ENCODE results near the gene NEURL3.

Gene NEURL3

DNA sequence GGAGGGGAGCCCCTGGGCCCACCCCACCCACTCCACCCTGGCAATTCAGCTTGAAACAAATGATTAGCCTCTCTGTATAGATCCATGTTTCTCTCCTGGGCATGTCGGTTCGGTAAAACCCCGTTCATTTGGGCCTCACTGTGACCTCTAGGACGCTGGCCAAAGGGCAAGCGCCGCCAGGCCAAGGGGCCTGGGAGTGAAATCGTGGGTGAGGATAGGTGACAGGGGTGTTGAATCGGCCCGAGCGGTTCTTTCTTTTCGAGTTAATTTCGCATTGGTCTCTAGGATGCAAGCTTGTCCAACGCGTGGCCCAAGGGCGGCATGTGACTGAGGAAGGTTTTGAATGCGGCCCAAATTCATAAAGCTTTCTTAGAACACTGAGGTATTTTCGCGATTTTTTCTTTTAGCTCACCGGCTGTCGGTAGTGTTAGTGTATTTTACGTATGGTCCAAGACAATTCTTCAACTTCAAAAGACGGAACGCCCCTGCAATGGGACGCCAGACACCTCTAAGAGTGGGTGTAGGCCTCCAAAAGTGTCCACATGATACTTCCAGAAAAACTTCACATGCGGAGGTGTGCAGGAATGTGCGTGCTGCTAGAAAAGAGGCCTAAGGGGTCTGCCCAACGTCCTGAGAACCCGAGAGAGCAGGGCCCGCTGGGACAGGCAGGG lies 21.6 kb upstream of the NEURL3 start:
- Histone ChIP-seq H3K36me3 (no peaks in the 10 kb centered on the region), H3K27ac (peak overlapping the region; percentile 6), H3K4me1 (ENCODE audit: control insufficient read depth in 1 of 2, insufficient read depth in 1 of 2, low read depth in 1 of 2, low read length in 1 of 2) (peaks cover 29% of the 10 kb centered on the region in 2 experiments), H3K9me3 (no peaks in the 10 kb centered on the region), H3K4me3 (ENCODE audit: low read depth in 1 of 2, low read length in 1 of 2) (peak overlapping the region; percentile 56 to 67), H3K27me3 (peaks cover 54% of the 10 kb centered on the region)
- TF ChIP-seq, protein P1, sequence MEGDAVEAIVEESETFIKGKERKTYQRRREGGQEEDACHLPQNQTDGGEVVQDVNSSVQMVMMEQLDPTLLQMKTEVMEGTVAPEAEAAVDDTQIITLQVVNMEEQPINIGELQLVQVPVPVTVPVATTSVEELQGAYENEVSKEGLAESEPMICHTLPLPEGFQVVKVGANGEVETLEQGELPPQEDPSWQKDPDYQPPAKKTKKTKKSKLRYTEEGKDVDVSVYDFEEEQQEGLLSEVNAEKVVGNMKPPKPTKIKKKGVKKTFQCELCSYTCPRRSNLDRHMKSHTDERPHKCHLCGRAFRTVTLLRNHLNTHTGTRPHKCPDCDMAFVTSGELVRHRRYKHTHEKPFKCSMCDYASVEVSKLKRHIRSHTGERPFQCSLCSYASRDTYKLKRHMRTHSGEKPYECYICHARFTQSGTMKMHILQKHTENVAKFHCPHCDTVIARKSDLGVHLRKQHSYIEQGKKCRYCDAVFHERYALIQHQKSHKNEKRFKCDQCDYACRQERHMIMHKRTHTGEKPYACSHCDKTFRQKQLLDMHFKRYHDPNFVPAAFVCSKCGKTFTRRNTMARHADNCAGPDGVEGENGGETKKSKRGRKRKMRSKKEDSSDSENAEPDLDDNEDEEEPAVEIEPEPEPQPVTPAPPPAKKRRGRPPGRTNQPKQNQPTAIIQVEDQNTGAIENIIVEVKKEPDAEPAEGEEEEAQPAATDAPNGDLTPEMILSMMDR (IDR thresholded peaks at IDR 0.05) = no peak

DNA sequence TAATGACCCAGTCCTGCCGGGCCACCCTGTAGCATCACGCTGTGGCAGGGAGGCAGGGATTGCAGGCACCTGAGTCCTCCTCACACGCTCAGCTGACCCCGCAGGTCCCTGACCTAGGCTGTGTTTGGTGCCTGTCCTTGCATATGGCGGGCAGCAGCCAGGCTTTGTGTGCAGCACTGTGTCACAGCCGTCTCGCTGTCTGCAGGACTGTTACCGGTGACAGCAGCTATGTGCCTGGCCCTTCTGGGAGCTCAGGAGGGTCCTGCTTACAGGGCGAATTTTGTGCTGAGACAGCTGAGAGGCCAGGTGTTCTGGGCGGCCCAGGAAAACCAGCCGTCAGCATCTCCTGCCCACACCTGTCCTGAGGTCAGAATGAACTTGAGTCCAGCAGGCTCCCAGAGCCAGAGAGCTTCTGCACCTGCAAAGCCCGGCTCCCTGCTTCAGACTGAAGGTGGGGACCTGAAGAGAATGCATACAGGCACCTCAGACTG lies 21.0 kb upstream of the NEURL3 start:
- H3K4me1 ChIP-seq (ENCODE audit: control insufficient read depth in 1 of 2, insufficient read depth in 1 of 2, low read depth in 1 of 2, low read length in 1 of 2) = peaks cover 24 to 25% of the 10 kb centered on the region in 2 experiments
- no peaks in the 10 kb centered on the region for H3K9me3 ChIP-seq
- peaks cover 48% of the 10 kb centered on the region for H3K27me3 ChIP-seq
- H3K27ac ChIP-seq = no peak overlapping the region
- H3K36me3 ChIP-seq = no peaks in the 10 kb centered on the region
- TF ChIP-seq, protein P1 (IDR thresholded peaks at IDR 0.05) = no peak
- H3K4me3 ChIP-seq (ENCODE audit: low read depth in 1 of 2, low read length in 1 of 2) = no peak overlapping the region

DNA sequence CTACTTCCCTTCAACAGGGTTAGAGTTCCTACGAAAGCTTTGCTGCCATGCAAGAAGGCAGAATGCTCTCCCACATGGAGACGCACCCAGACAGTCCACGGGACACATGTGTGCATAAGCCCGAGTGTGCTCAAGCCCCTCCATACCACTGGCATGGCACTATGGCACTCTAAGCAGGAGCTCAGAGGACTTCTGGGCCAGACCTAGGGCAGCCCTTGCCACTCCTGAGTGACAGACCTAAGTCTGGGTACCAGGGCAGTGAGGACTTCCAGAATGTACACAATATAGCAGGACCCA lies 20.0 kb upstream of the NEURL3 start:
- TF ChIP-seq, protein P1 (IDR thresholded peaks at IDR 0.05) = no peak
- Histone ChIP-seq H3K27ac (no peak overlapping the region), H3K36me3 (no peaks in the 10 kb centered on the region), H3K4me1 (ENCODE audit: control insufficient read depth in 1 of 2, insufficient read depth in 1 of 2, low read depth in 1 of 2, low read length in 1 of 2) (peaks cover 24 to 25% of the 10 kb centered on the region in 2 experiments), H3K4me3 (ENCODE audit: low read depth in 1 of 2, low read length in 1 of 2) (no peak overlapping the region), H3K9me3 (no peaks in the 10 kb centered on the region), H3K27me3 (peaks cover 40% of the 10 kb centered on the region)

DNA sequence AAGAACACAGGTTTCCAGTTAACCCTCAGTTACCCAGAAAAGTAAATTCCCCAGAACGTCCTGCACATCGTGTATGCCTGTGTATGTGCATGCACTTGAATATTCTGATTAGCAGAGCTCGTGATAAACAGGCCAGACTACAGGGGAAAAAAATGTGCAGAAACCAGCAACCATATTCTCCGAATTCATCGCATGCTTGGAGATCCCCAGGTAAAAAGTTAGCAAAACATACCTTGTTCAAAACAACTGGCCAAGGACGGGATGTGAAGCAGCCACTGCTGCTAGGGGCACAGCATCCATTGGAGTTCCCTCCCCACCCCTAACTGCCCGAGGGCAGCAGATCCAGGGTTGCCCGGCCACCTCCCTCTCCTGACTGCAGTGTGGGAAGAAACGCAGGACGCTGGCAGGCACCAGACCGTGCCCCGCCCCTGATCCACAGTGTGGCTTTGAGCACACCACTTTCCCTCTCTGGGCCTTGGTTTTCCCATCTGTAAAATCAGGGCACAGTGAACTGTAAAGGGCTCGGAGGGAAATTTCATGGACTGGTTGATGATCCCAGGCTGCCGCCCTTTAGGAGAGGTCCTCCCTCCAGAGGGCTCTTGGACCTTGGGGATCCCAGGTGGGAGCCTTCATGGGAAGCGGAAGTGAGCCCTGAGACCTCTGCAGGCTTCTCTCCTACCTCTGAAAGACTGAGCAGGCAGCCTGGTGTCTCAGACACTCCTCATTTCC lies 19.5 kb upstream of the NEURL3 start:
- Histone ChIP-seq H3K4me3 (ENCODE audit: low read depth in 1 of 2, low read length in 1 of 2) (no peak overlapping the region), H3K9me3 (no peaks in the 10 kb centered on the region), H3K36me3 (no peaks in the 10 kb centered on the region), H3K4me1 (ENCODE audit: control insufficient read depth in 1 of 2, insufficient read depth in 1 of 2, low read depth in 1 of 2, low read length in 1 of 2) (peaks cover 24 to 25% of the 10 kb centered on the region in 2 experiments), H3K27ac (no peak overlapping the region), H3K27me3 (peaks cover 40% of the 10 kb centered on the region)
- TF ChIP-seq, protein P1 (IDR thresholded peaks at IDR 0.05) = no peak

DNA sequence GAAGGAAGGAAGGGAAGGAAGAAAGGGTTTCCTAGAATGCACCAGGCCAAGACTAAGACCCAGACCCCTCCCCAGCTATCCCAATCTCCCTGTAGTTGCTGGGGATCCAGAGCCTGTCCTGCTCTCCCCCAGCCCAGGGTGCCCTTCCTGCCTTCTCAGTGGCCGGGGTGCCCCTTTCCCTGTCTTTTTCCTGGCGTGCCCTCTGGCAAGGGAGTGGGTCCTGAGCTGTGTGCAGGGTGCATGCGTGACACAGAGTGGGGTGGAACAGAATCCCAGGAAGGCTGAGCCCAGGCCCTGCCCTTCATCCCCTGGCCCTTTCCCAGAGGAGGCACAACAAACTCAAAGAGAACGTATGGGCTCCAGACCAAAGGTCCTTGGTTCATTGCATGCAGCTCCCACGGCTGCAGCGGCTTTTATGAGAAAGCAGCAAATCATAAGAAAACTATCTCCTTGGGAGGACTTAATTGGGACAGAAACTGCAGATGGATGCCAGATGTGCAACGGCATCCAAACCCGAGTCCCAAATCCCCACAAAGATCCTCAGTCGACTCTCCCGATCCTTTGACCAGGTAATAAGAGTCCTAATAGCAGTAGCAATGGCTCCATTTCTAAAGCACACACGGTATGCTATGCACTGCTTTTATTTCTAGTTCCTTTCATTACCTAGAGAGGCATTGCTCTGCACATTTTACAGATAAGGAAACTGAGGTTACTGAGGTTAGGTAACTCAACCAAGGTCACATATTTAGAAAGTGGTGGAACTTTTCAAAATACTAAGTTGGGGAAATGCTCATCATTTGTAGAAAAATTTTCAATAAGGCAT lies 18.7 kb upstream of the NEURL3 start:
- TF ChIP-seq, protein P1 (IDR thresholded peaks at IDR 0.05) = no peak
- H3K4me1 ChIP-seq (ENCODE audit: control insufficient read depth in 1 of 2, insufficient read depth in 1 of 2, low read depth in 1 of 2, low read length in 1 of 2) = peaks cover 19 to 20% of the 10 kb centered on the region in 2 experiments
- H3K27ac ChIP-seq = no peak overlapping the region
- H3K36me3 ChIP-seq = no peaks in the 10 kb centered on the region
- no peak overlapping the region for H3K4me3 ChIP-seq (ENCODE audit: low read depth in 1 of 2, low read length in 1 of 2)
- H3K27me3 ChIP-seq = peaks cover 34% of the 10 kb centered on the region
- no peaks in the 10 kb centered on the region for H3K9me3 ChIP-seq

Measured in neutrophil (primary cell).